HG02588 (cell line): ENCODE measurements around the gene RABAC1.
A peak's percentile ranks its signal among the peaks of the same experiment; 100 is the strongest.

ENCODE experiments used
- ATAC-seq: cut with Tn5 transposase; IDR thresholded peaks from one replicate; pipeline ENCODE4 v1.9.1; 2021; ENCODE audit warnings: mild to moderate bottlenecking, moderate library complexity; ENCODE audit not compliant: unreplicated experiment

The RABAC1 gene

DNA sequence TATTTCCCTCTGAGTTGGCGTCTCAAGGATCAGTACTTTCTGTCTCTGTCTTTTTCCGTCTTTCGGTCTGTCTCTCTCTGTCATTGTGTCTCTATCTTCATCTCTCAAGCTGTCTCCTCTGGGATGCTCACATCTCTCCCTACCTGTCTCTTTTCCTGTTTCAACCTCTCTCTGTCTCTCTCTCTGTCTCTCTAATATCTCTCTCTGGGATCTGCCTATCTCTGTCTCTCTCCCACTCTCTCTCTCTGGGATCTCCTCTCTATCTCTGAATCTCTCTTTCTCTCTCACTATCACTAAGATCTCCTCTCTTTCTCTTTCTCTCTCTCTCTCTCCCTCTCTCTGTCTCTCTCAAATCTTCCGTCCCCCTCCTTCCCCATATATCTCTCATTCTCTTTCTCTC is 30.9 kb upstream of the RABAC1 start:
- ATAC-seq: no peak

DNA sequence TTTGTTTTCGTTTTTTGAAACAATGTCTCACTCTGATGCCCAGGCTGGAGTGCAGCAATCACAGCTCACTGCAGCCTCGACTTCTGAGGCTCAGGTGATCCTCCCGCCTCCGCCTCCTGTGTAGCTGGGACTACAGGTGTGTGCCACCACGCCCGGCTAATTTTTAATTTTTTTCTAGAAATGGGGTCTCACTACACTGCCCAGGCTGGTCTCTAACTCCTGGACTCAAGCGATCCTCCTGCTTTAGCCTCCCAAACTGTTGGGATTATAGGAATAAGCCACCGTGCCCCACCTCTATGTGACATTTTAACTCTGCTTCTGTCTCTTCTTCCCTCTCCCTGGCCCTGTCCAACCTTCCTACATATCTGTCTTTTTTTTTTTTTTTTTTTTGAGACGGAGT is 29.8 kb upstream of the RABAC1 start:
- ATAC-seq: no peak

DNA sequence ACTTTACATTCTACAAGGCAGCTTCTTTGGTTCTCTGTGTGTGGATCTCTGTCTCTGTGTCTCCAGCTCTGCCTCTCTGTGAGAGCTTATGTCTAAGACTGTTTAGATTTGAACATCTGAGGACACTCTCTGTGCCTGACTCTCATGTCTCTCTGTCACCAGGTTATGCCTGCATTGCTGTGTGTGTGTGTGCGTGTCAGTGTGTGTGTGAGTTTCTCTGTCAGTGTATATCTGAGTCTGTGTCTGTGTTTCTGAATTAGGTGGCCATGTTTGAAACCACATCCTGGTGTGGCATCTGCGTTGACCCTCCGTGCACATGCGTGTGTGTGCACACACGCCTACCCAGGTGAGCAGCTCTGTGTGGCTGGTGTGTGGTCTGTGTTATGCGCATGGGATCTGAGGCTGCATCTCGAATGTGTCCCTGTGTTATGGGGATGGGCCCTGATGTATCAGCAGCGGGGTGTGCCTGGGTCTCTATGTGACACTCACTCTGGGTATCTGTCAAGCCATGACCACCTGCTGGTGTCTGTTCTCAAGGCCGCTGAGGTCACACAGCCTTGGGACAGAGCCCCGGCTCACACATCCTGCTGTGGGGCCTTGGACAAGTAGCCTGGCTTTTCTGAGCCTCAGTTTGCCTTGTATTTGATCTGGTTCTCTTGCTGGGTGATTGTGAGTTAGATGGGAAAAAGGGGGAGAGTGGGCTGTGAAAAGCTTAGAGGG is 28.2 kb upstream of the RABAC1 start:
- no peak for ATAC-seq

DNA sequence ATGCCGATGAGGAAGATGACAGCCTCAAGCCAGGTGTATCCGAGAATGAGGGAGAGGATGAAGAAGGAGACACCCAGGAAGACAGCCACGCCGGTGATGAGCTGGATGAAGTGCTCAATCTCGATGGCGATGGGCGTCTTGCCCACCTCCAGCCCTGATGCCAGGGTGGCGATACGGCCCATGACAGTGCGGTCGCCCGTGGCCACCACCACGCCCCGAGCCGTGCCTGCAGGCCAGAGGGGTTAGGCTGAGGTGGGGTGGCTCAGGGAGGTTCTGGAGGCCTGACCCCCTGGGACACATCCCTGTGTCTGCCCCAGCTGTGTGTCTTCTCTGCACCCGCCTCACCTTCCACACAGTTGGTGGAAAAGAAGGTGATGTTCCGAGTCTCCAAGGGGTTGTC is 25.8 kb upstream of the RABAC1 start:
- ATAC-seq: no peak

DNA sequence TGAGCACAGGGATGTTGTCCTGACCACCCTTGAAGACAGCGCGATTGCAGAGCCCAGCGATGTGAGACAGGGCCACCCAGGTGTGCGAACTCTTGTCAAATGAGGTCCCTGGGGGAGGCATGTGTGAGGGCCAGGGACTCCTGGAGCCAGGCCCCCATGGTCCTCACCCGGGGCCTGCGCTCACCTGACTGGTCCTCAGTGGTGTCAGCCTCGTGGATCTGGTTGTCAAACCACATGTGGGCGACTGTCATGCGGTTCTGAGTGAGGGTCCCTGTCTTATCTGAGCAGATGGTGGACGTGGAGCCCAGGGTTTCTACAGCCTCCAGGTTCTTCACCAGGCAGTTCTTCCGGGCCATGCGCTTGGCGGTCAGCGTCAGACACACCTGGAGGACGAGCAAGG is 22.6 kb upstream of the RABAC1 start:
- ATAC-seq: no peak

DNA sequence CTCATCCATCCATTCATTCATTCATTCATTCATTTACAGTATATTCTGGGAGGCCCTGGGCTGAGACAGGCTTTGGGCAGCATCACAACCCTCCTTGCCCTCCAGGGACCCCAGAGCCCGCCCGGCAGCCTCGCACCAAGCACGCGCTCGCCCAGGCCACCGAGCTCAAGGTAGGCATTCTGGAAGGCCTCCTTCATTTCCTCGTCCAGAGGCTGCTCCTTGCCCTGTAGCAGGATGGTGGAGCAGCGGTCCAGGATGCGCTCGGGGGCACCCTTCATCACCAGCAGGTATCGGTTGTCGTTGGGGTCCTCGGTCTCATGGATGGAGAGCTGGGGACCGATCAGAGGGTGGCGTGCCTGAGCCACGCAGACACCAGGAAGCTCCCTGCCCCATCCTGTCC is 19.3 kb upstream of the RABAC1 start:
- ATAC-seq: no peak

DNA sequence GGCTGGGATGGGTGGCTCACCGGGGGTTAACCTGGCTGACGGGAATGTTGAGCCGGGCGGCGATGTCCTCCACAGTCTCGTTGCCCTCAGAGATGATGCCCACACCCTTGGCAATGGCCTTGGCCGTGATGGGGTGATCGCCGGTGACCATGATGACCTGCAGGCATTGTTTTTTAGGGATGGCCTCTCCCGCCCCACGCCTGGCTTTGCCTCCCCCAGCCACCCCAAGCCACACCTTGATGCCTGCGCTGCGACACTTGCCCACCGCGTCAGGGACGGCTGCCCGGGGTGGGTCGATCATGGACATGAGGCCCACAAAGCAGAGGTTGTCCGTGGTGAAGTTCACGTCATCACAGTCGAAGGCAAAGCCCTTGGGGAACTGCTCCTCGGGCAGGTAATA is 18.8 kb upstream of the RABAC1 start:
- no peak for ATAC-seq

DNA sequence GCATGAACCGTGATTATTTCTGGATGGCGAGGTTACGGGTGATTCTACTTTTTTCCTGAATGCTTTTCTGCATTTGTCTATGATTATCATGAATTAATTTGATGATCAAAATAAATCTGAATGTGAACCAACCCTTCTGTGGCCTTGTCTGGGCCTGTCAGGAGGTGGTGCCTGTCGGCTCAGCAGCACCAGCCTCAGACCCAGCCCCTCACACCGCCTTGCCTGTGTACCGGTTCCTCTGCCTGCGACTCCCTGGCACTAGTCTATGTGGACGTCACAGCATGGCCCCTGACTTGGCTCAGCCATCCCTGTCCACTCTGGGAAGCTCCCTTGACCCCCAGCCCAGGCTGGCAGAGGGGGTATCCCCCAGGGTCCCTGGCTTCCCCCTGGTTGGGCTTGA is 15.5 kb upstream of the RABAC1 start:
- ATAC-seq: no peak

DNA sequence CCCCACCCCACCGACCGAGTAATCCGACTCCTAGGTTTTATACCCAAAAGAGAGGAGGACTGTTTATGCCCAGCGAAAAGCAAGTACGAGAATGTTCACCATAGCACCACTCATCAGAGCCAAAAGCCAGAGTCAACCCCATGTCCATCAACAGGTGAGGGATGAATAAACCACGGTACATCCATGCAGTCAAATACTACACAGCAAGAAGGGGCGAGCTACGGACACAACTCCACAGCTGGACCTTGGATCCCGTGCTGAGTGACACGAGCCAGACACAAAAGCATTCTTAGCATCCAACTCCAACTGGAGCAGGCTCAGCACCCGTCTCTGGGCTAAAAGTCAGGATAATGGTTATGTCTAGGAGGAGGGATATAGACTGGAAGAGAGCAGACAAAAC is 12.2 kb upstream of the RABAC1 start:
- ATAC-seq: no peak

DNA sequence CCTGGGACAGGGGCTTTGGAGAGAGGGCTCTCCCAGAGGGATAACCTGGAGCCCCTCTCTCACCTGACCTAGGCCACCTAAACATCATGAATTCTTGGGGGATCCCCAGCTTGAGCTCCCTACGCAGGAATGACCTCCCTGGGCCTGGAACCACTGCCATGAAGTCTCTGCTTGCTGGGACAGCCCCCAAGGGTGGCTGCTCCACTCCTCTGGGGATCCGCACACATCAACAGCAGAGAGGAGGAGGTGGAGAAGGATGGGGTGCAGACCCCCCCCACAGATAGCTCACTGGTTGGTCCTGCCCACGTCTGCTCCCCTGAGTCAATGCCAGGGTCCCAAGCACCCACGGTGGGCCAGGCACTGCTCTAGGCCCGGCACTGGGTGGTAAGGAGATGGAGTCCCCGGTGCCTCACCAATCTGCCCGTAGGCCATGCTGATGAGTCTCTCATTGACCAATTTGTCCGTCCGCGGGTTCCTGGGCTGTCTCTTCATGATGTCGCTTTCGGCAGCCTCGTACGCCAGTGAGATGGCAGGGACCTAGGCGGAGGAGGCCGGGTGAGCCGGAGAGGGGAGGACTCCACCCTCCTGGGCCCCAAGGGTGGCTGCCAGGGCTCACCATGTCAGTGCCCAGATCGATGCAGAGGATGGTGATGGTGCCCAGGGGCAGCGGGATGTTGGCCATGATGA is 10.8 kb upstream of the RABAC1 start:
- no peak for ATAC-seq

DNA sequence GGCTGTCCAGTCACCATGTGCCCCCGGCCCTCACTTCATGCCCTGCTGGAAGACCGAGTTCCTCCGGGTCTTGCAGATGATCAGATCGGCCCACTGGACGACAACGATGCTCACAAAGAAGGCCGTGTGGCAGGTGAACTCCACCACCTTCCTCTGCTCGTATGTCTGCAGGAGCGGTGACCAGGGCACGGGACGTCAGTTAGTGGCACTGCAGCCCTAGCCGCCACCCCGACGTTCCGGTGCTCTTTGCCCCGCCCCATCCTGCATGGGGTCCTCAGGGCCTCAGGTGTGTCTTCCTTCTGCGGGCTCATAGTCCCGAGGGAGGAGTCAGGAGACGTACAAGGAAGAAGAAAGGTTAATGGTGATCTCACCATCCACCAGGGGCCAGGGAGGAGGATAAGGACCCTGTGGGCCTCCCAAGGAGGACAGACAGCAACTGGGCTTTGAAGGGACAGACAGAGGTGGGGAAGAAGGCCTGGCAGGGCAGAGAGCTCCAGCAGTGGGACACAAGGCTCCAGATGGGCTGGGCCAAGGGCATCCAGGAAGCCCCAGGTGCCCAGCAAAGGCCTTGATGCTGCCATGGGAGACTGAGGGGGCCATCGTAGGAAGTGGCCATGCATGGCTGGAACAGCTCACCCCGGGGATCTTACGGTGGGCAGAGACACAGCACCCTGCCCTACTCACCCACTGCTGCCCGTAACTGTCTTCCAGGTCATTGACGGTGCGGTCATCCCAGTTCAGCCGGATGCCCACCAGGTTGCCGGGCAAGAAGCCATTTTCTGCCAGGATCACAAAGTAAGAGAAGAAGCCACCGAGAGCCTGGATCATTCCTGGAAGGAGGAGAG is 9.9 kb upstream of the RABAC1 start:
- ATAC-seq: no peak

DNA sequence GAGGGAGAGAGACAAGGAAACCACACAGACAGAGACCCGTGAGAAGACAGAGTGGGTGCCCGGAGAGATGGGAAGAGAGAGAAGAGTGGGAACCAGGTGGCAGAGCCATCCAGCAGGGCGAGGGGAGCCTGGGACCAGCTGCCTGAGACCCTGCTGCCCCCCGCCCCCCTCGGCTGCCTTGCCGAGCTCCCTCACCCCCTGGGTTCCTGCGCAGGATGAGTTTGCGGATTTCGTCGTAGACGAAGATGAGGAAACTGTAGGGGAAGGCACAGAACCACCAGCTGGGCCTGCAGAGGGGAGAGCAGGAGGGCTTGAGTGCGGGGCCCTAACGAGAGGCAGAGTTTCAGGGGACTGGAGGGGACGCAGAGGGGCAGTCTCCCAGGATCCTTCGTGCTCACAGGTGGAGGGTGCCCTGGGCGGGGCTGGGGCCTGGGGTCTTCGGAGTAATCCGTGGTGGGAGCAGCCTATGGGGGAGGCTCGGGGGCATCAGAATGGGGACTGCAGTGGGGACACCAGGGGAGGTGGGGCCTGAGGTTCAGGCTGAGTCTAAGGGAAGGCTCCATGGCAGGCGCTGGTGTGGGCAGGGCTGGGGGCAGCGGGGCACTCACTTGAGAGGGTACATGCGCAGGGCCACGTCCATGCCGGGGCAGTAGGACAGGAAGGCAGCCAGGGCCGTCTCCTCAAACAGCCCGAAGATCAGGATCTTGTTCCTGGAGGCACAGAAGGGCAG is 8.1 kb upstream of the RABAC1 start:
- ATAC-seq: no peak

DNA sequence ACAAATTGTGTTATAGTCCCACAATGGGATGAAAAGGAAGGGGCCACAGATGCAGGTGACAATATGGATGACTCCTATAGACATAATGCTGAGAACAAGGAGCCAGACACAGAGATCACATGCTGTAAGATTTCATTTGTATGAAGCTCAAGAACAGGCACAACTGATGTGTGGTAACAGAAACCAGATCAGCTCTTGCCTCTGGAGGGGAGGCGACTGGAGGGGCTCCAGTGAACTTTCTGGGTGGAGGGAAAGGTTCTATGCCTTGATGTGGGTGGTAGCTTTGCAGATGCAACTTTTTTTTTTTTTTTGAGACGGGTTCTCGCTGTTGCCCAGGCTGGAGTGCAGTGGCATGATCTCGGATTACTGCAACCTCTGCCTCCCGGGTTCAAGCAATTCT is 6.0 kb upstream of the RABAC1 start:
- no peak for ATAC-seq

DNA sequence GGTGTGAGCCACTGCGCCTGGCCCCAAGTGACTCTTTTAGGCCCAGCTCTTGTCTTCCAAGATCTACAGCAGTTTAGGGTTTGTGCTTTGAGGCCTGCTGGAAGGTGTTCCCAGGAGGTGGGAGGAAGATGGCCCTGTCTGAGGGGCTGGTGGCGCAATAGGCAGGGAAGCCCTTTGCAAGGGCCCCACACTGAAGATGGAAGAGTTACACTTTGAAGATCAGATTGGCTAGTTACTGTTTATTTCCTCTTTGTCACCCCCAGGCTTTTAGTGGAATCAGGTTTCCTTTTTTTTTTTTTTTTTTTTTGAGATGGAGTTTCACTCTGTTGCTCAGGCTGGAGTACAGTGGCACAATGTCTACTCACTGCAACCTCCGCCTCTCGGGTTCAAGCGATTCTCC is 1.9 kb upstream of the RABAC1 start:
- ATAC-seq: no peak

DNA sequence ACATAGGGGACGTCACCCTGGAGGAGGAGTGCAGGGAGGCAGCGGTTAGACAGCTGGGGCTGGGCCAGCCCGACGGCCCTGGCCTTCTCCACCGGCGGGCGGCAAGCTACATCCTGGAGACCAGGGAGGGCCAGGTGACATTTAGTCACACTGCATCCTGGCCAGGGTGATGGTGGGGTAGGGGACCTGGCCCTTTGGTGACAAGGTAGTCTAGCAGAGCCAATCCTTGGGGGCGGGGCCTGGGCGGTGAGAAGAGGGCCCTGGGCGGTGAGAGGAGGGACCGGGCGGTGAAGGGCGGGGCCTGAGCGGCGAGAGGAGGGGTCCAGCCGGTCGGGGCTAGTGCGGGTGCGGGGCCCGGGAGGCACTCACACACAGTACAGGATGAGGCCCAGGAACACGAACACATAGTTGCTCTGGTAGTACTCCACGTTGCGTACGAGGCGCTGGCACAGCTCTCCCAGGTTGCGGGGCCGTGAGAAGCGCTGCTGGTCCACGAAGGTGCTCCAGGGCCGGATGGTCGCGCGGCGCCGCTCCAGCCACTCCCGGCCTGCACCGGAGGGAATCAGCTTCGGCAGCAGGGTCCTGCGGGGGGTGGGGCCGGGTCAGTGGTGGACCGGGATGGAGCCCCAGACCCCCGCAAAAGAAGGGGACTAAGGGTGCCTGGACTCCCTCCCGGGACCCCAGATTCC is 610 bp downstream of the RABAC1 start:
- ATAC-seq: peak; percentile 44

DNA sequence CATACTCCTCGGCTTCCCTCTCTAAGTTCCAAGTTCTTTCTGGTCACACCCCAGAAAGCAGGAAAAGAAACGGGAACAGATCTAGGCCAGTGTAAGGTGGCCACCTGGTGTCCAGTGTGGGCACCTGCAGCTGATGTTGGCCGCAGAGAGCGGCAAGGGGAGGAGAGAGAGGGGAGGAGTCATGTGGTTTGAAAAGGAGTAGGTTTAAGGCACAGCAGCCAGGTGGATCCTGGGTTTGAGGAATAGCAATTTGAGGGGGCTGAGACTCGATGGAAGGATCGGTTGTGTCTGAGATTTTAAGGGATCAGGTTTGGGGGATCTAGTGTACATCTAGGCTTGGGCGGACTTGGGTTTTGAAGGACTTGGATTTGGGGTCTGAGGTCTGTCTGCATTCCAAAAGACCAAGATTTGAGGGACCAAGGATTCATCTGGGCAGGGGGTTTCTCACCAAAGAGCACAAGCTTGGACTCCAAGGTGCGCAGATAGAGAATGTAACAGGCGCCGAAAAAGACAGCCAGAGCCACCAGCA is 1.2 kb downstream of the RABAC1 start:
- ATAC-seq: no peak

DNA sequence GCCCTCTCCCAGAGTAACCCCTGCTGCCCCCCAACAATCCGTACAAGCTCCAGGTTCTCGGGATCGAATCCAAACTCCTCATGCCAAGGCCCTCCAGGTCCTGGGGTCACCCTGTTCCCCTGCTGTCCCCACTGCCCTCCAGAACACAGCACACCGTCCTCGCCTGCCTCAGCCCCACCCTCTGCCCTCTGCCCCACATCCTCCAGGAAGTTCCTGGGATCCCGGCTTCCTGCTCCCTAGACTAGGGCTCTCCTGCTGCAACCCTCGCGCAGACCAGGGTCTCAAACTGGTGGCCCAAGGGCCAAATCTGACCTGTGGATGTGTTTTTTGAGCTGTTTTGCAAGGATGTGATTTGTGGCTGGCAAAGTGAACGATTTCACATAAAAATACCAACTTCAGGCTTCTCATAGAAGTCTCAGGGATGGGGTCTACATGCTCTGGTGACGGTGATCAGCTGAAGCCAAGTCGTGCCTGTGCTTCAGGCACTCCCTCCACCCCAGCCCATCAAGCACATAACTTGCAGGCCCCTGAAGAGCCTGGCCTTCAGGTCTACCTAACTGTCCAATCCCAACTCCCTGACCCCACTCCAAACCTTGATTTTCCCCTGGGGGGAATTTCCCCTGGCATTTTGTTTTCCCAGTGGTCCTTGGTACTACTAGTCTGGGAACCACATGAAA is 1.8 kb downstream of the RABAC1 start:
- ATAC-seq: no peak

DNA sequence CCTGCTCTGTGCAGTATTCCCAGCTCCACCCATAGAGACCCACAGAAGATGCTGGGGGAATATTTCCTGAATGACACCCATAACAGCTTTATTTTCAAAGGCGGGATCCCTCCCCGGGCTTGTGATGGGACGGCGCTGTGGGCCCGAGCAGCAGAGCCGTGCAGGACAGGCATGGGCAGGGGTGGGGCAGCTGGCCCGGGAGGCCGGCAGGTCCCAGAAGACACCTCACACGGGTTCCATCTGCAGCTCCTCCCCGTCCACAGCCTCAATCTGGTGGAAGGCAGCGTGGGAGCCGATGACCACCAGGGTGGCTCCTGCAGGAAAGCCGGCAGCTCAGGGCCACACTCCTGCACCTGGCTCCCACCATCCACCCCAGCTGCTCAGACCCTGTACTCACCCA is 2.5 kb downstream of the RABAC1 start:
- no peak for ATAC-seq

DNA sequence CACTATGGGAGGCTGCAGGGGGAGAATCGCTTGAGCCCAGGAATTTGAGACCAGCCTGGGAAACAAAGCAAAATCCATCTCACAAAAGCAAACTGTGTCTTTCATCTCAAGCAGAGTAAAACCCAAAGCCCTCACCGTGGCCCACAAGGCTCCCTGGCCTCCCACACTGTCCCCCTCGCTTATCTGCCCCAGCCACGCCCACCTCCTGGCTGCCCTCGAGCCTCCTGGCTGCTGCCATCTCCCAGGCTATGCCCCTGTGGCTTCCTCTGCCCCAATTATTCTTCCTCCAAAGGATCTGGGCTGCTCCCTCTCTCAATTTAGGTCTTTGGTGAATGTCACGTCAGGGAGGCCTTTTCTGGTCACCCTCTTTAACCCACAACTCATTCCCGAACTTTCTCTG is 3.6 kb downstream of the RABAC1 start:
- no peak for ATAC-seq

DNA sequence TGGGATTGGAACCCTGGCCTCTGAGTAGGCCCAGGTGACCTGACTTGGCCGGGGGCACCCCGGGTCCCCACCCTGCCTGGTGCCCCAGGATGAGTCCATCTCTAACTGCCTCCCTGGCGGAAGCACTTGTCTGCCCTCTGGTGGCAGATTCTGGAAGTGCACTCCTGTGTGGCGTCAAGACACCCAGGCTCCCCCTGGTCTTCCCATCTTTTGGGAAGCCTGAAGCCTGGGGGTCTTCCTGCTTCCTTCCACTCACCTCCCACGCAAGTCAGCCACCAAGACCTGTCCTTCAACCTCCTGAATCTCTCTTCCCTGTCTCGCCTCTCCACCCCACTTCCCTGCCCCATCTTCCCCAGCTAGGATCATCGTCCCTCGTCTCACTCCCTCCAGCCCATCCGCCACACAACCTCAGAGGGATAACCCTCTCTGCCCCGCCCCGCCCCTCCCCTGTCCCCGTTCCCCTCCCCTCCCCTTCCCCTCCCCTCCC is 7.4 kb downstream of the RABAC1 start:
- ATAC-seq: no peak
